GM10266 (cell line): ENCODE results near the gene MATN1.

Experiments used
- DNase-seq: peaks from one replicate; pipeline ENCODE4 v3.0.0; 2012; ENCODE audit errors: extremely low spot score
- TF ChIP-seq, protein P1 (sequence below): IDR thresholded peaks from 2 replicates; pipeline ENCODE4 v1.5.1; 2012; ENCODE audit warnings: mild to moderate bottlenecking, low read depth; ENCODE audit not compliant: control insufficient read depth, insufficient read depth; ENCODE audit errors: missing control alignments

MATN1 gene

DNA sequence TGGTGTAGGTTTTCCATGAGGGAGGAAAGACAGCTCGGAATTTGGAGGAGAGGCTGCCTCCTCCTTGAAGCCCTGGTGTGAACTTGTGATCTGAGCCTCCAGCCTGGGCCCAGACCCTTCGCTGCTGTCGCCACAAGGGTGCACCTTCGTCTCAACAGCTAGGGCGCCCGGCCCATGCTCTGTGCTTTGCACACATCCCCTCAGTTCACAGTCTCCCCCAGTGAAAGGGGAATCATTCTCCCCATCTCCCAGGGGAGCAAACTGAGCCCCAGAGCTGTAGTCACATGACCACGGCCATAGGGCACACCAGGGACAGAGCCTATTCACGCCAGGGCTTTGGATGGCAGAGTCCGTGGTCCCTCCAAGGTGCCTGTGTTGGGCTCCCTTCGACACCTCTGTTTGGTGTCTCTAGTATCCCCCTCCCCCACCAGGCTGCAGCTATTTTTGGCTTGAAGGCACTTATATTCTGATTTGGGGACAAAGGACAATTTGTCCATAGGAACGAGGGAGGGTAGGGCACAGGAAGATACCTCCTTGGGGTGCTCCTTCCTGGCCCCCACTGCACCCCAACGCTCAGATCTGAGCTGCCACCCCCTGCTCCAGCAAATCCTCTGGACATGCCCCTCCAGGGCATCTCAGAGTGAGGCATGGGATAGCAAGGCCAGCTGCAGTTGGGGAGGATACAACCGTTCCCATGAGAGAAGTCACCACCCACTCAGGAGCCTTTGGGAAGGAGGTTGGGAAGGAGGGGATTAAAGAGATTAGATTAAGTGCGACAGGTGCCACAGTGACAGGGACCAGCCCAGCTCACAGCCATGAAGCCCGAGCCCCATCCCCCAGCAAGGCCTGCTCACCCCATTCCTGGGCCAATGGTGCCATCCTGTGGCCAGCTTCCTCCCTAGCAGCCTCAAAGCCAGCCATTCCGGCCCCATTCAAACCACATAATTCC is 15.7 kb downstream of the MATN1 start:
- peak; percentile 74 for DNase-seq
- TF ChIP-seq, protein P1, sequence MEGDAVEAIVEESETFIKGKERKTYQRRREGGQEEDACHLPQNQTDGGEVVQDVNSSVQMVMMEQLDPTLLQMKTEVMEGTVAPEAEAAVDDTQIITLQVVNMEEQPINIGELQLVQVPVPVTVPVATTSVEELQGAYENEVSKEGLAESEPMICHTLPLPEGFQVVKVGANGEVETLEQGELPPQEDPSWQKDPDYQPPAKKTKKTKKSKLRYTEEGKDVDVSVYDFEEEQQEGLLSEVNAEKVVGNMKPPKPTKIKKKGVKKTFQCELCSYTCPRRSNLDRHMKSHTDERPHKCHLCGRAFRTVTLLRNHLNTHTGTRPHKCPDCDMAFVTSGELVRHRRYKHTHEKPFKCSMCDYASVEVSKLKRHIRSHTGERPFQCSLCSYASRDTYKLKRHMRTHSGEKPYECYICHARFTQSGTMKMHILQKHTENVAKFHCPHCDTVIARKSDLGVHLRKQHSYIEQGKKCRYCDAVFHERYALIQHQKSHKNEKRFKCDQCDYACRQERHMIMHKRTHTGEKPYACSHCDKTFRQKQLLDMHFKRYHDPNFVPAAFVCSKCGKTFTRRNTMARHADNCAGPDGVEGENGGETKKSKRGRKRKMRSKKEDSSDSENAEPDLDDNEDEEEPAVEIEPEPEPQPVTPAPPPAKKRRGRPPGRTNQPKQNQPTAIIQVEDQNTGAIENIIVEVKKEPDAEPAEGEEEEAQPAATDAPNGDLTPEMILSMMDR = peak; percentile 90

DNA sequence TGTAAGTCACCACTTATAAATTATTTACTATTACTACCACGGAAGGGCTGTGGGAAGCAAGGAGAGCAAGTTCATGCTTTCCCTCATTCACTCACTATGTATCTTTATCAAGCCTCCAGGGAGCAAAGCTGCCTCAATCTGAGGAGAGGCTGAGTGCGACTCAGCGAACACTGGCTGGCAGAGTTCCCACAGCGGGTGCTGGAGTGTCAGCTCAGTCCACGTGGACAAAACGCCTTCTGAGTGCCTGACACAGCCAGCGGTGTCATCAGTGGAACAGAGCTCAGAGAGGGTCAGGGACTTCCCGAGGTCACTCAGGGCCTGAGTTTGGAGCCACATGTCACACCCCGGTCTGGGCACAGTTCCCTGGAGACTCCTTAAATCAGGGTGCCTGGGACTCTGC is 16.9 kb downstream of the MATN1 start:
- no peak for DNase-seq
- TF ChIP-seq, protein P1 = no peak

DNA sequence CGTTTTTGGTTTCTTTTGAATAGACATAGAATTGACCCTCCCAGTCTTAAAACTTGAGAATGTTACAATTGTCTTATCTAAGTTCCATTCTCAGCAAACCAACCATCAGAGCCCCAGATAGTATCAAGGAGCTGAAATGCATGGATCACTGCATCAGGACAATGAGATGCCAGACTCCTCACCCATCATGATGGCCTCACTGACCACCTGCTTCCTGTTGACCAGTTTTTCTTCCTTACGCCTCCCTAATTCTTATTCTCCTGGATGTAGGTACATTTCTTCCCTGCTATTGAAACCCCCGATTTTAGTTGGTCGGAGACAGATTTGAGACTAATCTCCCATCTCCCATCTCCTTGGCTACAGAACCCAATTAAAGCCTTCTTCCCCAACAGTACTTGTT is 17.7 kb downstream of the MATN1 start:
- TF ChIP-seq, protein P1 = no peak
- DNase-seq = no peak

DNA sequence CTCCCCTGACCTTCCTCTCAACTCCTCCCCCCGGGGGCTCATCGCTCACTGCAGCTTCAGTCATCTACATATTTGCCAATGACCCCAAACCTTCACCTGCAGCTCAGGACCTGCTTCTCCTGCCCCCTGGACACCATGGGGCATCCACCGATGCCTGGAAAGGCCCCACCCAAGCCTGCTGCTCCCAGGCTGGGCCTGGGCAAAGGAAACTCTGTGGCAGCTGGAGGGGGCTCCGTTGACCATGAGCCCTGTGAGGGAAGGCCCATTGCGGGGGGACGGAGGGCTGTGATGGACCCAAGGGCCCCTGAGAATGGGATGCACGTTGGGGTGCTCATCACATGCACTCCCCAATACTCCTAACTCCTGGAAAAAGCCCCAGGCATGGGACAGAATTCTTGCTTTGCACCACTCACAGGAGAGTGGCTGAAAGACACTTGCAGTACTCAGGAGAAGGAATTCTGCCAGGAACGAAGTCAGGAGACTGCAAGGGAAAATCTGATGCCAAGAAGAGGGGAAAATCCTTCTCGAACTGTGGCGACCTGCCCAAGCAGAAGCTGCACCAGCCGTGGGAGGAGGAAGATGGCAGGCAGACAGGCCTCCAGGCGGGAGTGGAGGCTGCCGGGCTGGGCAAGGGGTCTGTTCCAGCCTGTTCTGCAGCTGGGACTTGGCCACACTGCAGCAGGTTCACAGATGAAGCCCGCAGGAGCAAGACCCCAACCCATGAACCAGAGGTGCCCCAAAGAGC is 18.4 kb downstream of the MATN1 start:
- TF ChIP-seq, protein P1 = no peak
- DNase-seq = no peak

DNA sequence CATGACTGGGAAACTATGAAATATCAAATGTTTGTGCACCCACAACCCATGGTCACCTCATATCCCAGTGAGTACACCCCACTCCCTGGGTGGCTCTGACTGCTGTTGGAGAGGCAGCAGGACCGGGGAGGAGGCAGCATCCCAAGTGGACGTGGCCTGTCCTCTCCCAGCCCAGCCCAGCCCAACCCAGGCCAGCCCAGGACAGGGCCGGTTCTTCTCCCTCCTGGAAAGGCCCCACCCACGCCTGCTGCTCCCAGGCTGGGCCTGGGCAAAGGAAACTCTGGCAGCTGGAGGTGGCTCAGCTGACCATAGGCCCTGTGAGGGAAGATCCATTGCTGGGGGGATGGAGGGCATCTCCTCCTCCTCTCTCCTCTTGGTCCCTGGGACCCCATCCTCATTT is 19.1 kb downstream of the MATN1 start:
- TF ChIP-seq, protein P1 = no peak
- no peak for DNase-seq

DNA sequence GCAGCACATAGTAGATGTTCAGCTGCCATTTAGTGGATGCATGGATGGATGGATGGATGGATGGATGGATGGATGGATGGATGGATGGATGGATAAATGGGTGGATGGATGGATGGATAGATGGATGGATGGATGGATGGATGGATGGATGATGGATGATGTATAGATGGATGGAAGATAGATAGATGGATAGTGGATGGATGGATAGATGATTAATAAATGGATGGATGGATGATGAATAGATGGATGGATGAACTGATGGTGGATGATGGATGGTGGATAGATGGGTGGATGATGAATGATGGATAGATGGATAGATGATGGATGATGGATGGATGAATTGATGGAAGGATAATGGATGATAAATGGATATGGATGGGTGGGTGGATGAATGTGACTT is 20.6 kb downstream of the MATN1 start:
- TF ChIP-seq, protein P1 = no peak

DNA sequence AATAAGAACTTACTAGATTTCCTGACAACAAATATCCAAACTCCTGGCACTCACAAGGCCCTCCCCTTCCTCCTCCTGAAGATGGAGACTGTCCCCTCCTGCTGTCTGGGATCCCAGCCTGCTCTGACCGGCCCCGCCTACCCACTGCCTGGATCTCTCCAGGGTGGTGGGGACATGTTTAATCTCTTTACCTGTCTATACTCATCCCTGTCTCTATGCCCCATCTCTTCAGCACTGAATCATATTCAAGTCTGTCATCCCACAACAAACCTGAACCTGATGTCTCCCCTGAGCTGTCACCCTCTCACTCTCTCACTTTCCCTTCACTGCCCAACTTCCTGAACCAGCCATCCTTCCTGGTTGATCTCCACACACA is 22.1 kb downstream of the MATN1 start:
- no peak for DNase-seq

More for the DNA sequence above, 20.6 kb downstream of the MATN1 start:
- no peak for DNase-seq

More for the DNA sequence above, 22.1 kb downstream of the MATN1 start:
- TF ChIP-seq, protein P1 = no peak
